Endothelial cell of hepatic sinusoid (primary cell): ENCODE results near the gene ALAD.
"Not testable (repeated sequence)": the region's sequence is repeated elsewhere in the genome, so short reads cannot be mapped to it uniquely, and the experiment has no call there.

ENCODE experiments used
- in situ Hi-C: cut with HindIII; loops from 2 replicates; pipeline ENCODE4 v1.10.0; 2017; ENCODE audit warnings: low sequenced_read_pairs

ALAD gene

GRCh38 chr9:113401027-113401792 is at the start of gene ALAD:
TSS of gene ALAD (minus strand) at chr9:113401284. CDS start at chr9:113393559, 7,725 bp downstream.
- in situ Hi-C loops, result no loop called here

GRCh38 chr9:113449376-113449775 is 48.3 kb upstream of the ALAD start:
- in situ Hi-C loops, result no loop called here

- in situ Hi-C loops, result no loop called here
Measured at GRCh38 chr9:113446323-113446740, 45.2 kb upstream of the ALAD start.

- in situ Hi-C loops, result no loop called here
Measured at GRCh38 chr9:113444736-113445135, 43.7 kb upstream of the ALAD start.

GRCh38 chr9:113437716-113438115 is 36.6 kb upstream of the ALAD start:
- in situ Hi-C loops, result not testable (repeated sequence)

GRCh38 chr9:113436728-113437515 is 35.8 kb upstream of the ALAD start:
- in situ Hi-C loops, result no loop called here

GRCh38 chr9:113431191-113431590 is 30.1 kb upstream of the ALAD start:
- in situ Hi-C loops, result no loop called here

- in situ Hi-C loops, result loop anchor here (5.0 to 10.0 kb wide), 3 partner anchors 97 to 224 kb away; no protein-coding TSS in a partner anchor
Measured at GRCh38 chr9:113428062-113428615, 27.1 kb upstream of the ALAD start.

- in situ Hi-C loops, result loop anchor here (5.0 to 10.0 kb wide), 3 partner anchors 97 to 225 kb away; no protein-coding TSS in a partner anchor
Measured at GRCh38 chr9:113427629-113428028, 26.5 kb upstream of the ALAD start.

- in situ Hi-C loops, result loop anchor here (5.0 to 10.0 kb wide), 3 partner anchors 98 to 226 kb away; no protein-coding TSS in a partner anchor
Measured at GRCh38 chr9:113426701-113427100, 25.6 kb upstream of the ALAD start.

- in situ Hi-C loops, result loop anchor here (5.0 to 10.0 kb wide), 3 partner anchors 100 to 227 kb away; no protein-coding TSS in a partner anchor
Measured at GRCh38 chr9:113425072-113425471, 24.0 kb upstream of the ALAD start.

GRCh38 chr9:113421726-113422125 is 20.6 kb upstream of the ALAD start:
- in situ Hi-C loops, result loop anchor here (10.0 kb wide), 1 partner anchor 103 kb away; no protein-coding TSS in a partner anchor

GRCh38 chr9:113417370-113417769 is 16.3 kb upstream of the ALAD start:
- in situ Hi-C loops, result no loop called here

- in situ Hi-C loops, result no loop called here
Measured at GRCh38 chr9:113416149-113416721, 15.2 kb upstream of the ALAD start.

GRCh38 chr9:113410207-113410864 is 9.3 kb upstream of the ALAD start, which contains the start of the genes C9orf43 and POLE3:
TSS of gene C9orf43 (plus strand) at chr9:113410747. CDS start at chr9:113413494, 2,747 bp downstream.
TSS of gene POLE3 (minus strand) at chr9:113410675. CDS start at chr9:113410293, 382 bp downstream.
- in situ Hi-C loops, result no loop called here

- in situ Hi-C loops, result no loop called here
Measured at GRCh38 chr9:113409883-113410206, 8.8 kb upstream of the ALAD start.

- in situ Hi-C loops, result no loop called here
Measured at GRCh38 chr9:113409481-113409880, 8.4 kb upstream of the ALAD start.

- in situ Hi-C loops, result not testable (repeated sequence)
Measured at GRCh38 chr9:113406873-113407511, 5.9 kb upstream of the ALAD start.

- in situ Hi-C loops, result not testable (repeated sequence)
Measured at GRCh38 chr9:113406353-113406752, 5.3 kb upstream of the ALAD start.

GRCh38 chr9:113403646-113404045 is 2.6 kb upstream of the ALAD start:
- in situ Hi-C loops, result no loop called here
